ENCODE measurements around the gene TMC2.

TMC2 gene

GRCh38 chr20:2631228-2631627 lies 94.9 kb downstream of the TMC2 start:
- DNase-seq (ENCODE audit: low read depth) = no peak

- no peak for DNase-seq (ENCODE audit: low read depth)
Observed at GRCh38 chr20:2633381-2633780, 97.0 kb downstream of the TMC2 start.

- DNase-seq (ENCODE audit: low read depth) = no peak
Observed at GRCh38 chr20:2637246-2637645, 100.9 kb downstream of the TMC2 start.

GRCh38 chr20:2640260-2640659 lies 103.9 kb downstream of the TMC2 start:
- DNase-seq (ENCODE audit: low read depth) = no peak

GRCh38 chr20:2640899-2641298 lies 104.5 kb downstream of the TMC2 start:
- no peak for DNase-seq (ENCODE audit: low read depth)

GRCh38 chr20:2643708-2644107 lies 107.3 kb downstream of the TMC2 start:
- DNase-seq (ENCODE audit: low read depth) = no peak

GRCh38 chr20:2651772-2652723 lies 115.7 kb downstream of the TMC2 start, which contains the start of gene NOP56:
Gene NOP56 (plus strand): TSS chr20:2652632. CDS start chr20:2652661, 29 bp downstream.
- peak; percentile 81 for DNase-seq (ENCODE audit: low read depth)

GRCh38 chr20:2652724-2653555 lies 116.6 kb downstream of the TMC2 start:
- no peak for DNase-seq (ENCODE audit: low read depth)

- DNase-seq (ENCODE audit: low read depth) = no peak
Observed at GRCh38 chr20:2653556-2654383, 117.4 kb downstream of the TMC2 start.

- no peak for DNase-seq (ENCODE audit: low read depth)
Observed at GRCh38 chr20:2654384-2654822, 118.0 kb downstream of the TMC2 start.

- DNase-seq (ENCODE audit: low read depth) = no peak
Observed at GRCh38 chr20:2654831-2655230, 118.5 kb downstream of the TMC2 start.

- no peak for DNase-seq (ENCODE audit: low read depth)
Observed at GRCh38 chr20:2655331-2656116, 119.2 kb downstream of the TMC2 start.

- no peak for DNase-seq (ENCODE audit: low read depth)
Observed at GRCh38 chr20:2656471-2657117, 120.2 kb downstream of the TMC2 start.

GRCh38 chr20:2657241-2657640 lies 120.9 kb downstream of the TMC2 start:
- DNase-seq (ENCODE audit: low read depth) = no peak

GRCh38 chr20:2657674-2658073 lies 121.3 kb downstream of the TMC2 start:
- DNase-seq (ENCODE audit: low read depth) = no peak

GRCh38 chr20:2658414-2659354 lies 122.3 kb downstream of the TMC2 start:
- no peak for DNase-seq (ENCODE audit: low read depth)

GRCh38 chr20:2659547-2659946 lies 123.2 kb downstream of the TMC2 start:
- DNase-seq (ENCODE audit: low read depth) = no peak

- no peak for DNase-seq (ENCODE audit: low read depth)
Observed at GRCh38 chr20:2663364-2663886, 127.1 kb downstream of the TMC2 start.

All from stromal cell of bone marrow (primary cell).